Stomach (tissue), 4 donors: ENCODE data around the gene RXRA.

Experiments used
- EP300 ChIP-seq: sonication (generic); formaldehyde crosslinking; IDR thresholded peaks from one replicate; pipeline ENCODE4 v1.6.1; 2017; ENCODE audit warnings: antibody characterized with exemption
- POLR2A ChIP-seq, 4 donors: fragments of 450-650 bp; IDR thresholded peaks; one replicate each; pipeline ENCODE4 v1.6.1; 2016; ENCODE audit warnings: antibody characterized with exemption in 4 of 4, control low read depth in 2 of 4, mild to moderate bottlenecking in 1 of 4, moderate library complexity in 1 of 4
- TF ChIP-seq, protein P1 (sequence below), 7 experiments: fragments of 450-650 bp in 4 of 7; fragments of 200-600 bp in 3 of 7; sonication (generic) in 3 of 7; IDR thresholded peaks; one replicate each; pipeline ENCODE4 v1.5.1; 2016 to 2019; ENCODE audit warnings: antibody characterized with exemption in 7 of 7, control low read depth in 2 of 7, mild to moderate bottlenecking in 1 of 7

- TF ChIP-seq, protein P1, sequence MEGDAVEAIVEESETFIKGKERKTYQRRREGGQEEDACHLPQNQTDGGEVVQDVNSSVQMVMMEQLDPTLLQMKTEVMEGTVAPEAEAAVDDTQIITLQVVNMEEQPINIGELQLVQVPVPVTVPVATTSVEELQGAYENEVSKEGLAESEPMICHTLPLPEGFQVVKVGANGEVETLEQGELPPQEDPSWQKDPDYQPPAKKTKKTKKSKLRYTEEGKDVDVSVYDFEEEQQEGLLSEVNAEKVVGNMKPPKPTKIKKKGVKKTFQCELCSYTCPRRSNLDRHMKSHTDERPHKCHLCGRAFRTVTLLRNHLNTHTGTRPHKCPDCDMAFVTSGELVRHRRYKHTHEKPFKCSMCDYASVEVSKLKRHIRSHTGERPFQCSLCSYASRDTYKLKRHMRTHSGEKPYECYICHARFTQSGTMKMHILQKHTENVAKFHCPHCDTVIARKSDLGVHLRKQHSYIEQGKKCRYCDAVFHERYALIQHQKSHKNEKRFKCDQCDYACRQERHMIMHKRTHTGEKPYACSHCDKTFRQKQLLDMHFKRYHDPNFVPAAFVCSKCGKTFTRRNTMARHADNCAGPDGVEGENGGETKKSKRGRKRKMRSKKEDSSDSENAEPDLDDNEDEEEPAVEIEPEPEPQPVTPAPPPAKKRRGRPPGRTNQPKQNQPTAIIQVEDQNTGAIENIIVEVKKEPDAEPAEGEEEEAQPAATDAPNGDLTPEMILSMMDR (IDR thresholded peaks at IDR 0.05): no peak
- no peak for TF ChIP-seq POLR2A (IDR thresholded peaks at IDR 0.05)
- TF ChIP-seq EP300: no peak
Observed at GRCh38 chr9:134425401-134425800, 99.1 kb downstream of the RXRA start.
